HEK293 (cell line): Measurements from ENCODE around the gene DUSP1.

ENCODE experiments used
- CTCF ChIA-PET: fragments of 350-600 bp; formaldehyde crosslinking; extraction: SDS; loops from one replicate; lab custom pipeline; 2021; ENCODE audit warnings: antibody characterized with exemption; lab: Yijun Ruan, JAX
- POLR2A ChIA-PET: fragments of 300-600 bp; formaldehyde crosslinking; extraction: SDS; loops from one replicate; lab custom pipeline; 2020; ENCODE audit warnings: antibody characterized with exemption, inconsistent platforms; lab: Yijun Ruan, JAX
- H3K27ac ChIP-seq: fragments of 200-500 bp; sonication (Bioruptor generic); 2 replicates; pipeline ENCODE4 v1.5.1; 2014; ENCODE audit warnings: low read depth, low read length, control low read depth, inconsistent platforms; ENCODE audit errors: extremely low read depth
- H3K36me3 ChIP-seq, 2 experiments: fragments of 200-500 bp in 1 of 2; sonication (Bioruptor generic) in 1 of 2; 1 replicate in 1 of 2; 2 replicates in 1 of 2; pipeline ENCODE4 v1.5.1; 2014 to 2017; ENCODE audit warnings: inconsistent platforms in 2 of 2, low read length in 2 of 2; ENCODE audit not compliant: control insufficient read depth in 2 of 2, insufficient read depth in 1 of 2
- H3K4me1 ChIP-seq: fragments of 200-500 bp; sonication (Bioruptor generic); 2 replicates; pipeline ENCODE4 v1.5.1; 2014; ENCODE audit warnings: mild to moderate bottlenecking, low read length, inconsistent platforms; ENCODE audit not compliant: control insufficient read depth, insufficient read depth
- H3K4me3 ChIP-seq: 2 replicates; pipeline ENCODE4 v1.5.1; 2011; ENCODE audit warnings: low read depth, mild to moderate bottlenecking, control low read depth, low read length, moderate library complexity
- H3K9me3 ChIP-seq: fragments of 200-500 bp; sonication (Bioruptor generic); 2 replicates; pipeline ENCODE4 v1.5.1; 2014; ENCODE audit warnings: low read depth, low read length, inconsistent platforms; ENCODE audit not compliant: control insufficient read depth, insufficient read depth
- INSM2 ChIP-seq: fragments of 450-650 bp; formaldehyde crosslinking; IDR thresholded peaks from 2 replicates; pipeline ENCODE4 v1.5.1; 2016; ENCODE audit warnings: missing biosample characterization, missing genetic modification characterization
- KLF8 ChIP-seq: fragments of 450-650 bp; formaldehyde crosslinking; IDR thresholded peaks from 2 replicates; pipeline ENCODE4 v1.5.1; 2016; ENCODE audit warnings: missing biosample characterization, missing genetic modification characterization
- MEIS1 ChIP-seq: sonication (generic); formaldehyde crosslinking; IDR thresholded peaks from 2 replicates; pipeline ENCODE4 v1.8.1; 2022; ENCODE audit warnings: missing genetic modification reagents, mild to moderate bottlenecking, borderline replicate concordance
- MZF1 ChIP-seq: fragments of 450-650 bp; formaldehyde crosslinking; IDR thresholded peaks from 2 replicates; pipeline ENCODE4 v1.5.1; 2017; ENCODE audit warnings: missing biosample characterization, missing genetic modification characterization, borderline replicate concordance
- RBAK ChIP-seq: fragments of 450-650 bp; formaldehyde crosslinking; IDR thresholded peaks from 2 replicates; pipeline ENCODE4 v1.5.1; 2016; ENCODE audit warnings: missing biosample characterization, missing genetic modification characterization
- TRIM28 ChIP-seq: IDR thresholded peaks from 2 replicates; pipeline ENCODE4 v1.6.1; 2011; ENCODE audit warnings: low read length, control low read depth, borderline replicate concordance
- WT1 ChIP-seq: fragments of 450-650 bp; formaldehyde crosslinking; IDR thresholded peaks from 2 replicates; pipeline ENCODE4 v1.5.1; 2016; ENCODE audit warnings: missing biosample characterization, missing genetic modification characterization
- YY2 ChIP-seq: fragments of 450-650 bp; formaldehyde crosslinking; IDR thresholded peaks from 2 replicates; pipeline ENCODE4 v1.5.1; 2016; ENCODE audit warnings: missing biosample characterization, missing genetic modification characterization
- ZNF10 ChIP-seq: fragments of 450-650 bp; formaldehyde crosslinking; IDR thresholded peaks from 2 replicates; pipeline ENCODE4 v1.5.1; 2017; ENCODE audit warnings: missing biosample characterization, missing genetic modification characterization
- ZNF133 ChIP-seq: fragments of 450-650 bp; formaldehyde crosslinking; IDR thresholded peaks from 2 replicates; pipeline ENCODE4 v1.5.1; 2016; ENCODE audit warnings: missing biosample characterization, missing genetic modification characterization
- ZNF214 ChIP-seq: fragments of 450-650 bp; formaldehyde crosslinking; IDR thresholded peaks from 2 replicates; pipeline ENCODE4 v1.5.1; 2017; ENCODE audit warnings: missing biosample characterization, mild to moderate bottlenecking, missing genetic modification characterization, borderline replicate concordance
- ZNF24 ChIP-seq: fragments of 450-650 bp; formaldehyde crosslinking; IDR thresholded peaks from 2 replicates; pipeline ENCODE4 v1.5.1; 2016; ENCODE audit warnings: missing biosample characterization, missing genetic modification characterization
- ZNF391 ChIP-seq: fragments of 450-650 bp; formaldehyde crosslinking; IDR thresholded peaks from 2 replicates; pipeline ENCODE4 v1.5.1; 2016; ENCODE audit warnings: low read depth, missing biosample characterization, missing genetic modification characterization, borderline replicate concordance
- ZNF398 ChIP-seq: fragments of 450-650 bp; formaldehyde crosslinking; IDR thresholded peaks from 2 replicates; pipeline ENCODE4 v1.5.1; 2017; ENCODE audit warnings: missing biosample characterization, missing genetic modification characterization
- ZNF473 ChIP-seq: fragments of 450-650 bp; formaldehyde crosslinking; IDR thresholded peaks from 2 replicates; pipeline ENCODE4 v1.5.1; 2017; ENCODE audit warnings: missing biosample characterization, missing genetic modification characterization
- ZNF548 ChIP-seq: fragments of 450-650 bp; formaldehyde crosslinking; IDR thresholded peaks from 2 replicates; pipeline ENCODE4 v1.5.1; 2016; ENCODE audit warnings: missing biosample characterization, missing genetic modification characterization
- ZNF558 ChIP-seq: fragments of 450-650 bp; formaldehyde crosslinking; IDR thresholded peaks from 2 replicates; pipeline ENCODE4 v1.5.1; 2016; ENCODE audit warnings: missing biosample characterization, missing genetic modification characterization
- ZNF560 ChIP-seq: fragments of 450-650 bp; formaldehyde crosslinking; IDR thresholded peaks from 2 replicates; pipeline ENCODE4 v1.5.1; 2017; ENCODE audit warnings: missing biosample characterization, missing genetic modification characterization, borderline replicate concordance
- ZNF654 ChIP-seq: fragments of 450-650 bp; formaldehyde crosslinking; IDR thresholded peaks from 2 replicates; pipeline ENCODE4 v1.5.1; 2016; ENCODE audit warnings: low read depth, missing biosample characterization, missing genetic modification characterization
- ZNF76 ChIP-seq: fragments of 450-650 bp; formaldehyde crosslinking; IDR thresholded peaks from 2 replicates; pipeline ENCODE4; 2016; ENCODE audit warnings: low read depth, missing biosample characterization, missing genetic modification characterization, borderline replicate concordance
- ZNF768 ChIP-seq: fragments of 450-650 bp; formaldehyde crosslinking; IDR thresholded peaks from 2 replicates; pipeline ENCODE4 v1.5.1; 2018; ENCODE audit warnings: missing biosample characterization, mild to moderate bottlenecking, missing genetic modification characterization
- ZNF792 ChIP-seq: fragments of 450-650 bp; formaldehyde crosslinking; IDR thresholded peaks from 2 replicates; pipeline ENCODE4 v1.5.1; 2016; ENCODE audit warnings: missing biosample characterization, missing genetic modification characterization
- ZNF837 ChIP-seq: fragments of 450-650 bp; formaldehyde crosslinking; IDR thresholded peaks from 2 replicates; pipeline ENCODE4 v1.5.1; 2016; ENCODE audit warnings: missing biosample characterization, missing genetic modification characterization

The DUSP1 gene

GRCh38 chr5:172793577-172794488 is 22.8 kb upstream of the DUSP1 start:
- ChIA-PET POLR2A (interaction anchor here (0.9 kb wide), 1 partner anchor 23 kb away, joined by 5 read pairs; the partner anchor contains the start of gene DUSP1), CTCF (interaction anchor here (0.6 to 0.7 kb wide), 2 partner anchors 17 to 41 kb away, joined by 3 read pairs; no protein-coding TSS in a partner anchor)
- Histone ChIP-seq H3K4me1 (no peaks in the 10 kb centered on the region; the same call in 1 of the 2 replicates), H3K36me3 (no peaks in the 10 kb centered on the region), H3K4me3 (no peak overlapping the region), H3K9me3 (no peaks in the 10 kb centered on the region), H3K27ac (no peak overlapping the region)
- TF ChIP-seq ZNF133 (peak; percentile 84), ZNF473 (tag by site-specific recombination) (no peak), ZNF214 (tag by site-specific recombination) (no peak), ZNF10 (no peak), RBAK (tag by site-specific recombination) (no peak), ZNF768 (tag by site-specific recombination) (no peak)

- Histone ChIP-seq H3K9me3 (no peaks in the 10 kb centered on the region), H3K27ac (no peak overlapping the region), H3K4me3 (no peak overlapping the region), H3K36me3 (no peaks in the 10 kb centered on the region), H3K4me1 (no peaks in the 10 kb centered on the region; the same call in 1 of the 2 replicates)
- POLR2A ChIA-PET: interaction anchor here (0.6 to 1.3 kb wide), 3 partner anchors 22 to 29 kb away, joined by 3 to 5 read pairs (median 3); partner anchors contain the start of gene DUSP1
- no peak for TF ChIP-seq ZNF837 (tag by site-specific recombination)
- TF ChIP-seq MEIS1: no peak
- no peak for TF ChIP-seq ZNF391 (tag by site-specific recombination)
- TF ChIP-seq ZNF548 (tag by site-specific recombination): no peak
- no peak for TF ChIP-seq WT1 (tag by site-specific recombination)
- TF ChIP-seq ZNF76 (tag by site-specific recombination): no peak
- TF ChIP-seq ZNF792 (tag by site-specific recombination): no peak
- TF ChIP-seq RBAK (tag by site-specific recombination): no peak
- TF ChIP-seq TRIM28: no peak
- no peak for TF ChIP-seq INSM2 (tag by site-specific recombination)
- CTCF ChIA-PET: interaction anchor here (0.7 kb wide), 1 partner anchor 17 kb away, joined by 3 read pairs; no protein-coding TSS in a partner anchor
Measured at GRCh38 chr5:172792701-172793570, 21.9 kb upstream of the DUSP1 start.

- CTCF ChIA-PET: no interaction called here
- Histone ChIP-seq H3K27ac (no peak overlapping the region), H3K4me1 (no peaks in the 10 kb centered on the region; the same call in 1 of the 2 replicates), H3K4me3 (no peak overlapping the region), H3K9me3 (no peaks in the 10 kb centered on the region), H3K36me3 (no peaks in the 10 kb centered on the region)
- POLR2A ChIA-PET: interaction anchor here (1.3 kb wide), 1 partner anchor 21 kb away, joined by 3 read pairs; the partner anchor contains the start of gene DUSP1
- TF ChIP-seq ZNF24 (no peak), ZNF398 (no peak), ZNF560 (no peak), ZNF558 (no peak), KLF8 (tag by site-specific recombination) (no peak), MZF1 (tag by site-specific recombination) (no peak), YY2 (tag by site-specific recombination) (no peak), ZNF654 (tag by site-specific recombination) (no peak)
Measured at GRCh38 chr5:172791726-172792445, 20.9 kb upstream of the DUSP1 start.
